Measurements from ENCODE around the gene LINC01488.

Gene LINC01488

GRCh38 chr11:69465236-69466000 is 16.0 kb upstream of the LINC01488 start:
- DNase-seq = no peak

- DNase-seq = no peak
These were observed 15.4 kb upstream of the LINC01488 start for GRCh38 chr11:69466039-69466438.

- DNase-seq = no peak
These were observed 14.3 kb upstream of the LINC01488 start for GRCh38 chr11:69467196-69467595.

GRCh38 chr11:69467646-69468045 is 13.8 kb upstream of the LINC01488 start:
- DNase-seq = no peak

GRCh38 chr11:69468221-69468620 is 13.2 kb upstream of the LINC01488 start:
- no peak for DNase-seq

GRCh38 chr11:69468911-69469885 is 12.3 kb upstream of the LINC01488 start:
- no peak for DNase-seq

- DNase-seq = no peak
These were observed 11.2 kb upstream of the LINC01488 start for GRCh38 chr11:69470301-69470700.

- DNase-seq = no peak
These were observed 10.4 kb upstream of the LINC01488 start for GRCh38 chr11:69470793-69471728.

GRCh38 chr11:69471729-69472540 is 9.5 kb upstream of the LINC01488 start:
- no peak for DNase-seq

- DNase-seq = no peak
These were observed 8.8 kb upstream of the LINC01488 start for GRCh38 chr11:69472541-69473275.

GRCh38 chr11:69473276-69473845 is 8.1 kb upstream of the LINC01488 start:
- DNase-seq = no peak

- DNase-seq = no peak
These were observed 6.7 kb upstream of the LINC01488 start for GRCh38 chr11:69474736-69475135.

- no peak for DNase-seq
These were observed 6.2 kb upstream of the LINC01488 start for GRCh38 chr11:69475141-69475865.

GRCh38 chr11:69475866-69476471 is 5.5 kb upstream of the LINC01488 start:
- no peak for DNase-seq

GRCh38 chr11:69476509-69476961 is 4.9 kb upstream of the LINC01488 start:
- DNase-seq = no peak

- DNase-seq = no peak
These were observed 4.4 kb upstream of the LINC01488 start for GRCh38 chr11:69477086-69477485.

- no peak for DNase-seq
These were observed 1.7 kb upstream of the LINC01488 start for GRCh38 chr11:69479591-69480271.

GRCh38 chr11:69480547-69481392 is 693 bp upstream of the LINC01488 start:
- no peak for DNase-seq
